GM12892 (cell line): ENCODE measurements around the gene CBFA2T3.
"Not testable (repeated sequence)": the region's sequence is repeated elsewhere in the genome, so short reads cannot be mapped to it uniquely, and the experiment has no call there.

Source experiments
- POLR2A ChIP-seq: IDR thresholded peaks from 2 replicates; pipeline ENCODE4 v1.6.1; 2011; ENCODE audit warnings: low read depth, low read length, control low read depth
- TAF1 ChIP-seq: IDR thresholded peaks from 2 replicates; pipeline ENCODE4 v1.6.1; 2011; ENCODE audit warnings: low read depth, mild to moderate bottlenecking, control low read depth, low read length, borderline replicate concordance

DNA sequence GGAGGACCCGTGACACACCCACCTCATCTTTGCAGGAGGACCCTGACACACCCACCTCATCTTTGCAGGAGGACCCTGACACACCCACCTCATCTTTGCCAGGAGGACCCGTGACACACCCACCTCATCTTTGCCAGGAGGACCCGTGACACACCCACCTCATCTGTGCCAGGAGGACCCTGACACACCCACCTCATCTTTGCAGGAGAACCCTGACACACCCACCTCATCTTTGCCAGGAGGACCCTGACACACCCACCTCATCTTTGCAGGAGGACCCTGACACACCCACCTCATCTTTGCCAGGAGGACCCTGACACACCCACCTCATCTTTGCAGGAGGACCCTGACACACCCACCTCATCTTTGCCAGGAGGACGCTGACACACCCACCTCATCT lies 31.8 kb upstream of the CBFA2T3 start:
- TF ChIP-seq POLR2A, TAF1: not testable (repeated sequence)
